ENCODE results near the gene CTLA4. TPM values are rescaled to one million over a fixed set of nuclear protein-coding genes. Genes with fewer than 3 reads are reported as not detected.
"Not testable (repeated sequence)": the region's sequence is repeated elsewhere in the genome, so short reads cannot be mapped to it uniquely, and the experiment has no call there.

The CTLA4 gene
- total and polyA plus RNA-seq, 12 donors = 0.13 to 1.6 (median 0.61) TPM; not detected in 4

GRCh38 chr2:203875471-203875870, 7.9 kb downstream of the CTLA4 start:
- intact Hi-C loops (cut with DNase I) = no loop called here
- no peak for ATAC-seq
- no peak for DNase-seq
- Histone ChIP-seq H3K4me3 (no peak overlapping the region), H3K4me1 (peaks cover 0 to 19% (median 0%) of the 10 kb centered on the region in 9 donors), H3K36me3 (no peaks in the 10 kb centered on the region), H3K27me3 (no peaks in the 10 kb centered on the region), H3K9me3 (no peaks in the 10 kb centered on the region), H3K27ac (peak overlapping the region in 2 of 10 donors; percentile 19 to 23)
- 93 to 97% methylated on average over 4 of the region's 4 CpGs for WGBS, 2 donors
- TF ChIP-seq, protein P1, sequence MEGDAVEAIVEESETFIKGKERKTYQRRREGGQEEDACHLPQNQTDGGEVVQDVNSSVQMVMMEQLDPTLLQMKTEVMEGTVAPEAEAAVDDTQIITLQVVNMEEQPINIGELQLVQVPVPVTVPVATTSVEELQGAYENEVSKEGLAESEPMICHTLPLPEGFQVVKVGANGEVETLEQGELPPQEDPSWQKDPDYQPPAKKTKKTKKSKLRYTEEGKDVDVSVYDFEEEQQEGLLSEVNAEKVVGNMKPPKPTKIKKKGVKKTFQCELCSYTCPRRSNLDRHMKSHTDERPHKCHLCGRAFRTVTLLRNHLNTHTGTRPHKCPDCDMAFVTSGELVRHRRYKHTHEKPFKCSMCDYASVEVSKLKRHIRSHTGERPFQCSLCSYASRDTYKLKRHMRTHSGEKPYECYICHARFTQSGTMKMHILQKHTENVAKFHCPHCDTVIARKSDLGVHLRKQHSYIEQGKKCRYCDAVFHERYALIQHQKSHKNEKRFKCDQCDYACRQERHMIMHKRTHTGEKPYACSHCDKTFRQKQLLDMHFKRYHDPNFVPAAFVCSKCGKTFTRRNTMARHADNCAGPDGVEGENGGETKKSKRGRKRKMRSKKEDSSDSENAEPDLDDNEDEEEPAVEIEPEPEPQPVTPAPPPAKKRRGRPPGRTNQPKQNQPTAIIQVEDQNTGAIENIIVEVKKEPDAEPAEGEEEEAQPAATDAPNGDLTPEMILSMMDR (IDR thresholded peaks at IDR 0.05) = no peak

GRCh38 chr2:203876328-203876727, 8.8 kb downstream of the CTLA4 start:
- no peaks in the 10 kb centered on the region for H3K36me3 ChIP-seq
- H3K4me1 ChIP-seq = peaks cover 0 to 12% (median 0%) of the 10 kb centered on the region in 9 donors
- H3K4me3 ChIP-seq = no peak overlapping the region
- H3K27me3 ChIP-seq = no peaks in the 10 kb centered on the region
- peak overlapping the region in 2 of 10 donors; percentile 23 to 32 for H3K27ac ChIP-seq
- intact Hi-C loops (cut with DNase I) = no loop called here
- no peak for DNase-seq
- ATAC-seq = peak in 5 of 8 donors; percentile 32 to 72 (median 55)
- TF ChIP-seq, protein P1 (IDR thresholded peaks at IDR 0.05) = no peak
- 65 to 77% methylated on average over 3 of the region's 3 CpGs for WGBS, 2 donors
- no peaks in the 10 kb centered on the region for H3K9me3 ChIP-seq

- Histone ChIP-seq H3K36me3 (no peaks in the 10 kb centered on the region), H3K9me3 (no peaks in the 10 kb centered on the region), H3K4me1 (peaks cover 0 to 9% (median 0%) of the 10 kb centered on the region in 9 donors), H3K27ac (no peak overlapping the region), H3K27me3 (no peaks in the 10 kb centered on the region), H3K4me3 (no peak overlapping the region)
- 35 to 49% methylated on average over 5 of the region's 5 CpGs for WGBS, 2 donors
- no peak for ATAC-seq
- no peak for DNase-seq
- TF ChIP-seq, protein P1 (IDR thresholded peaks at IDR 0.05) = no peak
- intact Hi-C loops (cut with DNase I) = no loop called here
These were observed 10.5 kb downstream of the CTLA4 start for GRCh38 chr2:203878063-203878462.

DNA sequence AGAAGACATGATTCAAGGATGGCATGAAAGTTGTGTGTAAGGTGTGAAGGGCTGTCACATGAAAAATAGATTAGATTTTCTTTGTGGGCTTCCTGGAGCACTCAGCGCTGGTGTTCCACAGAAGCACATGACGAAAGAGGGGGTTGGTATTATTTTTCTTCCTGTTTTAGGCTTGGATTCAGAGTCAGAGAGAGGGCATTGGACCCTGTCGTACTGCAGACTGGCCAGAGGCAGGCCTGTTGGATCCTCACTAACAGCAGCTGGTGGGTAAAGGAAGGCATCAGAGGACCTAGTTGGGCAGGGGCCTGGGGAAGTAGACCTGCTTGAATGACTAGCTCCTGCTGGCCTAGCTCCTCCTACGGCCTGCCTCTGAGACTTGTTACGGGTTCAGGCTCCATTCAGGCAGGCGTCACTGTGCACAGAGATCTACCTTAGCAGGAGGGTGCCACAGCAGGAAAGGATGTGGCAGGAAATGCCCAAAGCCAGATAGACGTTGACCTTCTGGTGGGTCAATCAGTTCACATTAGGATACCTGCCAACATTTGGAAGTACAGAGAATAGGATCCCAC, 13.1 kb downstream of the CTLA4 start:
- no peaks in the 10 kb centered on the region for H3K27me3 ChIP-seq
- no peaks in the 10 kb centered on the region for H3K36me3 ChIP-seq
- no peak for DNase-seq
- WGBS, 2 donors = 88% methylated on average over 7 of the region's 7 CpGs
- peaks cover 0 to 9% (median 0%) of the 10 kb centered on the region in 9 donors for H3K4me1 ChIP-seq
- peak overlapping the region in 1 of 10 donors; percentile 45 for H3K27ac ChIP-seq
- intact Hi-C loops (cut with DNase I) = no loop called here
- no peaks in the 10 kb centered on the region for H3K9me3 ChIP-seq
- H3K4me3 ChIP-seq = no peak overlapping the region
- ATAC-seq = peak in 2 of 8 donors; percentile 21
- TF ChIP-seq, protein P1 (IDR thresholded peaks at IDR 0.05) = no peak

DNA sequence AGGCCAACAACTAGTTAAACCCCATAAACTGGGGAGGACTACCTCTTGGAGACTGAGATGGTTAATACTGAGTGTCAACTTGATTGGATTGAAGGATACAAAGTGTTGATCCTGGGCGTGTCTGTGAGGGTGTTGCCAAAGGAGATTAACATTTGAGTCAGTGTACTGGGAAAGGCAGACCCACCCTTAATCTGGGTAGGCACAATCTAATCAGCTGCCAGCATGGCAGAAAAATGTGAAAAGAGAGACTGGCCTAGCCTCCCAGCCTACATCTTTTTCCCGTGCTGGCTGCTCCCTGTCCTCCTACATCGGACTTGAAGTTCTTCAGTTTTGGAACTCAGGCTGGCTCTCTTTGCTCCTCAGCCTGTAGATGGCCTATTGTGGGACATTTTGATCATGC, 13.6 kb downstream of the CTLA4 start:
- H3K27me3 ChIP-seq; H3K4me1 ChIP-seq; H3K4me3 ChIP-seq; DNase-seq; H3K9me3 ChIP-seq; intact Hi-C loops (cut with DNase I); H3K36me3 ChIP-seq; ATAC-seq: not testable (repeated sequence)
- 94 to 96% methylated on average over 3 of the region's 3 CpGs for WGBS, 2 donors
- H3K27ac ChIP-seq = peak overlapping the region in 1 of 10 donors; percentile 45

Measured in heart right ventricle (tissue), 16 donors.